Upper lobe of right lung (tissue), 1 donor: ENCODE measurements around the gene CPAMD8. TPM values are rescaled to one million over a fixed set of nuclear protein-coding genes. Genes with fewer than 3 reads are reported as not detected.
"Not testable (repeated sequence)": the region's sequence is repeated elsewhere in the genome, so short reads cannot be mapped to it uniquely, and the experiment has no call there.

Source experiments
- ATAC-seq: fragments of 200-7000 bp; cut with Tn5 transposase; one replicate; pipeline ENCODE4 v1.9.1; 2020; ENCODE audit warnings: mild to moderate bottlenecking, moderate library complexity
- DNase-seq: peaks from one replicate; pipeline ENCODE4 v3.0.0-alpha.2; 2020
- H3K27ac ChIP-seq: fragments of 200-600 bp; one replicate; pipeline ENCODE4 v1.8.0; 2022
- H3K27me3 ChIP-seq: fragments of 200-600 bp; one replicate; pipeline ENCODE4 v1.8.0; 2022; ENCODE audit warnings: mild to moderate bottlenecking
- H3K36me3 ChIP-seq: fragments of 200-600 bp; one replicate; pipeline ENCODE4 v1.8.0; 2022
- H3K4me1 ChIP-seq: fragments of 200-600 bp; one replicate; pipeline ENCODE4 v1.8.0; 2022
- H3K4me3 ChIP-seq: fragments of 200-600 bp; one replicate; pipeline ENCODE4 v1.8.0; 2022; ENCODE audit warnings: mild to moderate bottlenecking
- H3K9me3 ChIP-seq: fragments of 200-600 bp; one replicate; pipeline ENCODE4 v1.8.0; 2022
- intact Hi-C: fragments of 100-400 bp; cut with DNase I; formaldehyde crosslinking; loops from one replicate; pipeline ENCODE4 v1.11.0; 2022
- total RNA-seq: library from RNA; stranded (reverse); fragmentation: NEBNext Ultra II Directional; extraction: Animal tissue kit (Norgen Biotek cat#: 25700); gene quantifications from one replicate; pipeline ENCODE4 v1.2.1, GENCODE V29; 2021
- TF ChIP-seq, protein P1 (sequence below): fragments of 200-600 bp; IDR thresholded peaks from one replicate; pipeline ENCODE4 v1.8.0; 2022; ENCODE audit warnings: antibody characterized with exemption
- donor health status: DM: no; HTN: yes; CAD: no; lungs with severe emphysema.

Gene CPAMD8
- total RNA-seq, 1 donor from 2014 or later = 50.9 TPM

DNA sequence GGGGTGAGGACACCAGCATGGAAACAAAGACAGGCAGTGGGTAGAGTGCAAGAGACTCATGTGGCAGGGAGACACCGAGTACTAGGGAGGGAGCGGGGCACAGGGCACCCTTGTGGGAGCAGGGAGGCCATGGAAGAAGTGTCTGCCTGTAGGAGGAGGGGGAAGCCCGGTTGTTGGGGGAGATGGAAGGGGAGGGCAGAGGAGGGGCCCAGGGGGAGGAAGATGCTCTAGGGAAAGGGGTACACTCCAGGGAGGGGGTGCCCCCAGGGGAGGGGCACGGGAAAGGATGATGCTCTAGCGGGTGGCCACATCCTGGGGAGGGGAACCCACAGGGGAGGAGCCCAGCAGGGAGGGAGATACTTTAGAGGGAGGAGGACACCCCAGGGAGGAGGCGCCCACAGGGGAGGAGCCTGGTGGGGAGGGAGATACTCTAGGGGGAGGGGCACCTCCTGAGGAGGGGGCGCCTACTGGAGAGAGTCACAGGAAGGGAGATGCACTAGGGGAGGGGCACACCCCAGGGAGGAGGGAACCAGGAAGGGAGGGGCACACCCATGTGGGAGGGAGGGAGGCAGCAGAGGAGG is 24.9 kb downstream of the CPAMD8 start:
- TF ChIP-seq, protein P1, sequence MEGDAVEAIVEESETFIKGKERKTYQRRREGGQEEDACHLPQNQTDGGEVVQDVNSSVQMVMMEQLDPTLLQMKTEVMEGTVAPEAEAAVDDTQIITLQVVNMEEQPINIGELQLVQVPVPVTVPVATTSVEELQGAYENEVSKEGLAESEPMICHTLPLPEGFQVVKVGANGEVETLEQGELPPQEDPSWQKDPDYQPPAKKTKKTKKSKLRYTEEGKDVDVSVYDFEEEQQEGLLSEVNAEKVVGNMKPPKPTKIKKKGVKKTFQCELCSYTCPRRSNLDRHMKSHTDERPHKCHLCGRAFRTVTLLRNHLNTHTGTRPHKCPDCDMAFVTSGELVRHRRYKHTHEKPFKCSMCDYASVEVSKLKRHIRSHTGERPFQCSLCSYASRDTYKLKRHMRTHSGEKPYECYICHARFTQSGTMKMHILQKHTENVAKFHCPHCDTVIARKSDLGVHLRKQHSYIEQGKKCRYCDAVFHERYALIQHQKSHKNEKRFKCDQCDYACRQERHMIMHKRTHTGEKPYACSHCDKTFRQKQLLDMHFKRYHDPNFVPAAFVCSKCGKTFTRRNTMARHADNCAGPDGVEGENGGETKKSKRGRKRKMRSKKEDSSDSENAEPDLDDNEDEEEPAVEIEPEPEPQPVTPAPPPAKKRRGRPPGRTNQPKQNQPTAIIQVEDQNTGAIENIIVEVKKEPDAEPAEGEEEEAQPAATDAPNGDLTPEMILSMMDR = no peak
- no peaks in the 10 kb centered on the region for H3K4me1 ChIP-seq
- ATAC-seq = peak; percentile 69
- DNase-seq = no peak
- no peaks in the 10 kb centered on the region for H3K27me3 ChIP-seq
- no peak overlapping the region for H3K27ac ChIP-seq
- H3K9me3 ChIP-seq = no peaks in the 10 kb centered on the region
- intact Hi-C loops = no loop called here
- no peaks in the 10 kb centered on the region for H3K36me3 ChIP-seq
- no peak overlapping the region for H3K4me3 ChIP-seq

DNA sequence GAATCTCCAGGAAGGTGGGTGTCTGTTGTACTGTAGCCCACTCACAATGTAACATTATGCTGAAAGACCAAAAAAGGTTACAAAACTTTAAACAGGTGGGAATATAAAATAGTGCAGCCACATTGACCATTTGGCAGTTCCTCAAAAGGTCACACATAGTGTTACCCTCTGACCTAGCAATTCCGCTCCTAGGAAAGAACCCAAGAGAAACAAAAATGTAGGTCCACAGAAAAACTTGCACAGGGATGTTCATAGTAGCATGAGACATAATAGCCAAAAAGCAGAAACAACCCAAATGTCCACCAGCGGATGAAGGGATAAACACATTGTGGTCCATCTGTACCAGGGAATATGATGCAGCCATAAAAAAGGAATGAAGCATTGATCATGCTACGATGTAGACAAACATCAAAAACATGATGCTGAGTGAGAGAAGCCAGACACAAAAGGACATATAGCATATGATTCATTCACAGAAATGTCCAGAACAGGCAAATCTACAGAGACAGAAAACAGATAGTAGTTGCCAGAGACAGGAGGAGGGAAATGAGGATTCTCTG is 27.9 kb downstream of the CPAMD8 start:
- ATAC-seq (no peak), DNase-seq (no peak)
- intact Hi-C loops = no loop called here
- H3K36me3 ChIP-seq = no peaks in the 10 kb centered on the region
- no peaks in the 10 kb centered on the region for H3K4me1 ChIP-seq
- H3K9me3 ChIP-seq = no peaks in the 10 kb centered on the region
- no peak overlapping the region for H3K4me3 ChIP-seq
- no peaks in the 10 kb centered on the region for H3K27me3 ChIP-seq
- TF ChIP-seq, protein P1 = no peak
- no peak overlapping the region for H3K27ac ChIP-seq

DNA sequence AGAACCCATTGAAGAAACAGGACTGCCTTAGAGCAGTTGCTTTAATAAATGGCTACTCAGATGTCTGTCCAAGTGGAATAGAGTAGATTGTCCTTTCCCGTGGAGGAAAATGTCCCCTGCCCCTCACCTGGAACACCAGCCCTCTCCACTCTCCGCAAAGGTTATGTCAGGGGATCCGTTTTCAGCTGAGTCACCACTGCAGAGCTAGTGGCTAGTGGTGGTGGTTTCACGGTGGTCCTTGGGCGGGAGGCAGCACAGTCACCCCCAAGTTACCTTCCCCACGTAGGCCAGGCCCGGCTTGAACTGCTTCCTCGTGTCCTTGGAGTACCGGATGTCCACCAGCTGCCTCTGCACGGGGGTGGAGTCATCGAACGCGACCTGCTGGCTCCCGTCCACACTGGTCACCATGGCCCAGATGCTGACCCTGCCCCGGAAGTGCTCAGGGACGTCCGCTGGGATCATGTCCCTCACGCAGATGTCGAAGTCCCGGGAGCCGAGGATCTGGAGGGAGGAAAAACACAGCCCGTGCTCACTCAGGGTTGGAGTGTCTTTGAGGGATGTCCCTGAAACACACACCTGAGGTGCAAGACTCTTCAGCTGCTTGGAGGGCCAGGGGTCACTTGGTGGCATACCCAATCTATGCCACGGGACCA is 29.6 kb downstream of the CPAMD8 start:
- H3K9me3 ChIP-seq, ATAC-seq, H3K27me3 ChIP-seq, H3K4me1 ChIP-seq, intact Hi-C loops, DNase-seq, H3K27ac ChIP-seq, H3K36me3 ChIP-seq, H3K4me3 ChIP-seq: not testable (repeated sequence)

DNA sequence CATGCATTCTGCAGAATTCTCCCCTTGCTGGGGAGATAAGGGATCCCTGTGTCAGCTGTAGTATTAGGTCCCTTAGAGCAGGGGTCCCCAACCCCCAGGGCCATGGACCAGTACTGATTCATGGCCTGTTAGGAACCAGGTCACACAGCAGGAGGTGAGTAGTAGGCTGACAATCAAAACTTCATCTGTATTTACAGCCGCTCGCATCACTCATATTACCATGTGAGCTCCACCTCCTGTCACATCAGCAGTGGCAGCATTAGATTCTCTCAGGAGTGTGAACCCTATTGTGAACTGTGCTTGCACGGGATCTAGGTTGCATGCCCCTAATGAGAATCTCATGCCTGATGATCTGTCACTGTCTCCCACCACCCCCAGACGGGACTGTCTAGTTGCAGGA is 37.9 kb downstream of the CPAMD8 start:
- H3K9me3 ChIP-seq = no peaks in the 10 kb centered on the region
- H3K4me1 ChIP-seq = no peaks in the 10 kb centered on the region
- DNase-seq (no peak), ATAC-seq (no peak)
- TF ChIP-seq, protein P1 = no peak
- intact Hi-C loops = no loop called here
- no peaks in the 10 kb centered on the region for H3K36me3 ChIP-seq
- H3K27me3 ChIP-seq = no peaks in the 10 kb centered on the region
- H3K4me3 ChIP-seq = no peak overlapping the region
- no peak overlapping the region for H3K27ac ChIP-seq

DNA sequence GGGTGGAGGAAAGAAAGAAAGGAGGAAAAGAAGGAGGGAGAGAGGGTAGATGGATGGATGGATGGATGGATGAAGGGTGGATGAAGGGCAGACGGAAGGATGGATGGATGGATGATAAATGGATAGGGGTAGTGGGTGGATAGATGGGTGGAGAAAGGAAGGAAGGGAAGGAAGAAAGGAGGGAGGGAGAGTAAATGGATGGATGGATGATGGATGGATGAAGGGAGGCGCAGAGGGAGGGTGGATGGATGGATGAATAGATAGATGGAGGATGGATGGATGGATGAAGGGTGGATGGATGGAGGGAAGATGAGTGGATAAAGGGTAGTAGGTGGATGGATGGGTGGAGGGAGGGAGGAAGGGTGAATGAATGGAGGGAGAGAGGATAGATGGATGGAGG is 41.2 kb downstream of the CPAMD8 start:
- Histone ChIP-seq H3K4me1 (no peaks in the 10 kb centered on the region), H3K27ac (no peak overlapping the region), H3K4me3 (no peak overlapping the region), H3K36me3 (no peaks in the 10 kb centered on the region), H3K27me3 (no peaks in the 10 kb centered on the region), H3K9me3 (no peaks in the 10 kb centered on the region)
- TF ChIP-seq, protein P1 = no peak
- intact Hi-C loops = no loop called here
- no peak for ATAC-seq
- no peak for DNase-seq

DNA sequence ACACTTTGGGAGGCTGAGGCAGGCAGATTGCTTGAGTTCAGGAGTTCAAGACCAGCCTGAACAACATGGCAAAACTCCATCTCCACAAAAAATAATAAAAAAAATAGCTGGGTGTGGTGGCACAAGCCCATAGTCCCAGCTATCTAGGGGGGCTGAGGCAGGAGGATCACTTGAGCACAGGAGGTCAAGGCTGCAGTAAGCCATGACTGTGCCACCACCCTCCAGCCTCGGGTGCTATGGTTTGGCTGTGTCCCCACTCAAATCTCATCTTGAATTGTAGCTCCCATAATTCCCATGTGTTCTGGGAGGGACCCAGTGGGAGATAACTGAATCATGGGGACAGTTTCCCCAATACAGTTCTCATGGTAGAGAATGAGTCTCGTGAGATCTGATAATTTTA is 44.0 kb downstream of the CPAMD8 start:
- ATAC-seq, H3K27me3 ChIP-seq, H3K27ac ChIP-seq, H3K36me3 ChIP-seq, H3K4me1 ChIP-seq, intact Hi-C loops, DNase-seq, H3K9me3 ChIP-seq, H3K4me3 ChIP-seq: not testable (repeated sequence)
